Measurements from ENCODE around the gene TRAPPC3.

TRAPPC3 gene

GRCh38 chr1:36091698-36092097, 57.6 kb downstream of the TRAPPC3 start:
- H3K4me1 ChIP-seq (ENCODE audit: control insufficient read depth, insufficient read depth, low read length): no peaks in the 10 kb centered on the region
- H3K36me3 ChIP-seq (ENCODE audit: control insufficient read depth in 2 of 2, insufficient read depth in 1 of 2, low read length in 2 of 2): peaks cover 4 to 67% of the 10 kb centered on the region in 2 experiments; a peak in 2 of 3 replicates
- CTCF ChIA-PET: interaction anchor here (1.6 kb wide), 1 partner anchor 43 kb away, joined by 7 read pairs; no protein-coding TSS in a partner anchor
- no peak overlapping the region for H3K27ac ChIP-seq (ENCODE audit: extremely low read depth, low read depth, low read length)
- H3K4me3 ChIP-seq (ENCODE audit: low read depth, low read length): no peak overlapping the region
- TF ChIP-seq ZSCAN4 (tag by site-specific recombination; IDR thresholded peaks at IDR 0.05): no peak
- TF ChIP-seq EGR2 (tag by site-specific recombination; IDR thresholded peaks at IDR 0.05; ENCODE audit: low read depth): no peak
- no peak for TF ChIP-seq ZNF558 (tag by site-specific recombination; IDR thresholded peaks at IDR 0.05)
- TF ChIP-seq ZNF785 (tag by site-specific recombination; IDR thresholded peaks at IDR 0.05): no peak
- TF ChIP-seq FEZF1 (tag by site-specific recombination; IDR thresholded peaks at IDR 0.05): no peak
- no peak for TF ChIP-seq ZNF670 (tag by site-specific recombination; IDR thresholded peaks at IDR 0.05; ENCODE audit: low read depth)
- no peak for TF ChIP-seq MYNN (tag by site-specific recombination; IDR thresholded peaks at IDR 0.05; ENCODE audit: borderline replicate concordance)
- TF ChIP-seq ZNF112 (tag by site-specific recombination; IDR thresholded peaks at IDR 0.05): no peak
- no peak for TF ChIP-seq ZNF629 (tag by site-specific recombination; IDR thresholded peaks at IDR 0.05)
- TF ChIP-seq ZNF148 (tag by site-specific recombination; IDR thresholded peaks at IDR 0.05; ENCODE audit: borderline replicate concordance): no peak
- TF ChIP-seq PRDM2 (tag by site-specific recombination; IDR thresholded peaks at IDR 0.05; ENCODE audit: borderline replicate concordance): no peak
- TF ChIP-seq ZSCAN5A (tag by site-specific recombination; IDR thresholded peaks at IDR 0.05): no peak
- no peak for TF ChIP-seq ZXDB (tag by site-specific recombination; IDR thresholded peaks at IDR 0.05)
- TF ChIP-seq ZNF549 (tag by site-specific recombination; IDR thresholded peaks at IDR 0.05): no peak
- TF ChIP-seq ZNF623 (tag by site-specific recombination; IDR thresholded peaks at IDR 0.05): no peak
- TF ChIP-seq KLF7 (tag by site-specific recombination; IDR thresholded peaks at IDR 0.05; ENCODE audit: borderline replicate concordance): no peak
- no peak for TF ChIP-seq ZNF2 (tag by site-specific recombination; IDR thresholded peaks at IDR 0.05)
- no peak for TF ChIP-seq ZNF488 (tag by site-specific recombination; IDR thresholded peaks at IDR 0.05)
- H3K9me3 ChIP-seq (ENCODE audit: control insufficient read depth, insufficient read depth, low read depth, low read length): no peaks in the 10 kb centered on the region
- POLR2A ChIA-PET: no interaction called here
